Measurements from ENCODE around the gene DGAT2.

DNA sequence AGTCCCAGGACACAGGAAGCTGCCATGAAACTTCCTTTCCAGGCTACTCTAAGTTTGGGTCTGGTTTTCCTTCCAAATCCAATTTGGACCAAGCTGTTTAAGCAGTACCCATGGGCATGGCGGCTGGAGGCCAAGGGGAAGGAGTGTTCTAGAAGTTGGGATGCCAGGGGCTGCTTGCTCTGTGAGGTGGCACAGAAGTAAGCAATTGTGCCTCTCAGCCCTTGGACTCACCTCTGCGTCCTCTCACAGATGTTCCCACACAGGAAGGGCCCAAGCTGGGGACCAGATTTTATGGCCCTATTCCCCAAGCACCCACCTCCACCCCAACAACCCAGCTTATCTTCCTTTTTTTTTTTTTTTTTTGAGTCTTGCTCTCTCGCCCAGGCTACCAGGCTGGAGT, 3.5 kb upstream of the DGAT2 start:
- TF ChIP-seq, protein P1, sequence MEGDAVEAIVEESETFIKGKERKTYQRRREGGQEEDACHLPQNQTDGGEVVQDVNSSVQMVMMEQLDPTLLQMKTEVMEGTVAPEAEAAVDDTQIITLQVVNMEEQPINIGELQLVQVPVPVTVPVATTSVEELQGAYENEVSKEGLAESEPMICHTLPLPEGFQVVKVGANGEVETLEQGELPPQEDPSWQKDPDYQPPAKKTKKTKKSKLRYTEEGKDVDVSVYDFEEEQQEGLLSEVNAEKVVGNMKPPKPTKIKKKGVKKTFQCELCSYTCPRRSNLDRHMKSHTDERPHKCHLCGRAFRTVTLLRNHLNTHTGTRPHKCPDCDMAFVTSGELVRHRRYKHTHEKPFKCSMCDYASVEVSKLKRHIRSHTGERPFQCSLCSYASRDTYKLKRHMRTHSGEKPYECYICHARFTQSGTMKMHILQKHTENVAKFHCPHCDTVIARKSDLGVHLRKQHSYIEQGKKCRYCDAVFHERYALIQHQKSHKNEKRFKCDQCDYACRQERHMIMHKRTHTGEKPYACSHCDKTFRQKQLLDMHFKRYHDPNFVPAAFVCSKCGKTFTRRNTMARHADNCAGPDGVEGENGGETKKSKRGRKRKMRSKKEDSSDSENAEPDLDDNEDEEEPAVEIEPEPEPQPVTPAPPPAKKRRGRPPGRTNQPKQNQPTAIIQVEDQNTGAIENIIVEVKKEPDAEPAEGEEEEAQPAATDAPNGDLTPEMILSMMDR (IDR thresholded peaks at IDR 0.05), result no peak
- TF ChIP-seq POLR2A (IDR thresholded peaks at IDR 0.05), result no peak

Measured in right lobe of liver (tissue), 4 donors.